ENCODE measurements around the gene LARP1. TPM values are rescaled to one million over a fixed set of nuclear protein-coding genes. Genes with fewer than 3 reads are reported as not detected.

LARP1 gene
- total and polyA plus RNA-seq, 4 donors, result 26.0 to 74.1 (median 32.6) TPM

DNA sequence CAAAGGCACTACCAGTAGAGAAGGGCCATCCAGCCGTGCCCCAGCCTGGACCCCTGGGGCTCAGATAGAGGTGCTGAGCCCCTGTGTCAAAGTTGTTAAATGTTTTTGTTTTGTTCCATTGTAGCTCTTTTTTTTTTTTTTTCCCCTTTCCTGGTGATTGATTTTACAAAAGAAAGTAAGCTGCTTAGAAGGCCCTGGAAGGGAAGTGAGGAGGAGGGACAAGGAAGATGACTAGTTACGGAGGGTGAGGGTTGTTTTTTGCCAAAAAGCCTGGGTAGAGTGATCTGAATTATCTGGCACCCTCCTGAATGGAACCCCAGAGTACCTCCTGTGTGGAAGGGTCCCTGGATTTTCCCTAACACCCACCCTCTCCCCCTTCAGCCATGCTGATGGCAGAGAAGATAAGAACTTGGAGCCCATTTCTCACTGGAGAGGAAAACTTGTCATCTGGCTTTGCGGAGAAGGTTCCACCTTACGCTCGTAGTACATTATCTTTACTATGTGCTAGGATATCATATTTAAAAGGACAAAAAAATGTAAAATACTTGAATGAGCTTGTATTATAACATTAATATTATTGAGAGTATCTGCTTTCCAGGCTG lies 61.8 kb downstream of the LARP1 start:
- no peaks in the 10 kb centered on the region for H3K27me3 ChIP-seq (ENCODE audit: control insufficient read depth in 4 of 4, insufficient read depth in 4 of 4, low read length in 3 of 4)
- H3K9me3 ChIP-seq (ENCODE audit: control insufficient read depth in 4 of 4, low read length in 3 of 4), result no peaks in the 10 kb centered on the region
- H3K4me1 ChIP-seq (ENCODE audit: control insufficient read depth in 4 of 4, insufficient read depth in 4 of 4, low read length in 3 of 4), result peaks cover 3 to 22% (median 14%) of the 10 kb centered on the region in 4 donors
- H3K9ac ChIP-seq (ENCODE audit: low read depth in 1 of 2, low read length in 2 of 2), result no peak overlapping the region
- WGBS, result 87% methylated on average over 5 of the region's 5 CpGs
- no peak for DNase-seq (ENCODE audit: low spot score)
- no peak overlapping the region for H3K4me3 ChIP-seq (ENCODE audit: low read depth in 1 of 3, low read length in 3 of 3)
- TF ChIP-seq JUND (IDR thresholded peaks at IDR 0.05) (no peak), NR2F2 (IDR thresholded peaks at IDR 0.05) (no peak)
- H3K27ac ChIP-seq (ENCODE audit: low read depth in 1 of 2, low read length in 2 of 2), result peak overlapping the region in 1 of 2 donors; percentile 0
- H3K36me3 ChIP-seq (ENCODE audit: control insufficient read depth in 4 of 4, insufficient read depth in 3 of 4, low read depth in 1 of 4, low read length in 3 of 4), result peaks cover 0 to 51% (median 47%) of the 10 kb centered on the region in 4 donors

DNA sequence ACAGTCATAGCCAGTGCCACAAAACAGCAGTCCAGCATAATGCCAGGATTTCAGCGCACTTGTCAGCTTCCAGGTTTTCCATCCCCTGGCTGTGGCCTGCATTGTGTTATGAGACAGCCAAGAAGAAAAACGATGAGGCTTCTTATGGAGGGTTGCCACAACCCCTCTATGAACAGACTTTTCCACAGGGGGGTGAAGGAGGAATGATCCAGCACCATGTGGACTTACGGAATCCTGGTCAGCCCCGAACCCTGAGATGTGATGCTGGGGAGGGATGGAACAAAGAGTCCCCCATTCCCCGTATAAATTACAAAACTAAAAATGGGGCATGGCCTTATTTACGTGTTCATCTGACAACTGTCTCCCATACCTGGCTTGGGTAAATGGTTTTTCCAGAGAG lies 62.6 kb downstream of the LARP1 start:
- 88% methylated on average over 6 of the region's 6 CpGs for WGBS
- H3K9me3 ChIP-seq (ENCODE audit: control insufficient read depth in 4 of 4, low read length in 3 of 4), result no peaks in the 10 kb centered on the region
- TF ChIP-seq, protein P1, sequence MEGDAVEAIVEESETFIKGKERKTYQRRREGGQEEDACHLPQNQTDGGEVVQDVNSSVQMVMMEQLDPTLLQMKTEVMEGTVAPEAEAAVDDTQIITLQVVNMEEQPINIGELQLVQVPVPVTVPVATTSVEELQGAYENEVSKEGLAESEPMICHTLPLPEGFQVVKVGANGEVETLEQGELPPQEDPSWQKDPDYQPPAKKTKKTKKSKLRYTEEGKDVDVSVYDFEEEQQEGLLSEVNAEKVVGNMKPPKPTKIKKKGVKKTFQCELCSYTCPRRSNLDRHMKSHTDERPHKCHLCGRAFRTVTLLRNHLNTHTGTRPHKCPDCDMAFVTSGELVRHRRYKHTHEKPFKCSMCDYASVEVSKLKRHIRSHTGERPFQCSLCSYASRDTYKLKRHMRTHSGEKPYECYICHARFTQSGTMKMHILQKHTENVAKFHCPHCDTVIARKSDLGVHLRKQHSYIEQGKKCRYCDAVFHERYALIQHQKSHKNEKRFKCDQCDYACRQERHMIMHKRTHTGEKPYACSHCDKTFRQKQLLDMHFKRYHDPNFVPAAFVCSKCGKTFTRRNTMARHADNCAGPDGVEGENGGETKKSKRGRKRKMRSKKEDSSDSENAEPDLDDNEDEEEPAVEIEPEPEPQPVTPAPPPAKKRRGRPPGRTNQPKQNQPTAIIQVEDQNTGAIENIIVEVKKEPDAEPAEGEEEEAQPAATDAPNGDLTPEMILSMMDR (IDR thresholded peaks at IDR 0.05; ENCODE audit: low read depth, low read length, missing input control), result no peak
- TF ChIP-seq RAD21 (IDR thresholded peaks at IDR 0.05), result no peak
- no peak for TF ChIP-seq YY1 (IDR thresholded peaks at IDR 0.05)
- no peak for TF ChIP-seq JUND (IDR thresholded peaks at IDR 0.05)
- no peak for TF ChIP-seq SP1 (IDR thresholded peaks at IDR 0.05)
- TF ChIP-seq TAF1 (conservative IDR thresholded peaks at IDR 0.05), result no peak
- TF ChIP-seq EGR1 (IDR thresholded peaks at IDR 0.05; ENCODE audit: low read depth in 2 of 2), result no peak
- no peak for TF ChIP-seq FOXA1 (IDR thresholded peaks at IDR 0.05)
- TF ChIP-seq HNF4A (conservative IDR thresholded peaks at IDR 0.05), result no peak
- no peak for TF ChIP-seq NR2F2 (IDR thresholded peaks at IDR 0.05)
- TF ChIP-seq, protein P2, sequence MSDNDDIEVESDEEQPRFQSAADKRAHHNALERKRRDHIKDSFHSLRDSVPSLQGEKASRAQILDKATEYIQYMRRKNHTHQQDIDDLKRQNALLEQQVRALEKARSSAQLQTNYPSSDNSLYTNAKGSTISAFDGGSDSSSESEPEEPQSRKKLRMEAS (IDR thresholded peaks at IDR 0.05), result no peak
- no peak overlapping the region for H3K27ac ChIP-seq (ENCODE audit: low read depth in 1 of 2, low read length in 2 of 2)
- H3K27me3 ChIP-seq (ENCODE audit: control insufficient read depth in 4 of 4, insufficient read depth in 4 of 4, low read length in 3 of 4), result no peaks in the 10 kb centered on the region
- peaks cover 5 to 22% (median 14%) of the 10 kb centered on the region in 4 donors for H3K4me1 ChIP-seq (ENCODE audit: control insufficient read depth in 4 of 4, insufficient read depth in 4 of 4, low read length in 3 of 4)
- DNase-seq (ENCODE audit: low spot score), result no peak
- peaks cover 0 to 57% (median 49%) of the 10 kb centered on the region in 4 donors for H3K36me3 ChIP-seq (ENCODE audit: control insufficient read depth in 4 of 4, insufficient read depth in 3 of 4, low read depth in 1 of 4, low read length in 3 of 4)
- H3K9ac ChIP-seq (ENCODE audit: low read depth in 1 of 2, low read length in 2 of 2), result no peak overlapping the region
- no peak overlapping the region for H3K4me3 ChIP-seq (ENCODE audit: low read depth in 1 of 3, low read length in 3 of 3)

DNA sequence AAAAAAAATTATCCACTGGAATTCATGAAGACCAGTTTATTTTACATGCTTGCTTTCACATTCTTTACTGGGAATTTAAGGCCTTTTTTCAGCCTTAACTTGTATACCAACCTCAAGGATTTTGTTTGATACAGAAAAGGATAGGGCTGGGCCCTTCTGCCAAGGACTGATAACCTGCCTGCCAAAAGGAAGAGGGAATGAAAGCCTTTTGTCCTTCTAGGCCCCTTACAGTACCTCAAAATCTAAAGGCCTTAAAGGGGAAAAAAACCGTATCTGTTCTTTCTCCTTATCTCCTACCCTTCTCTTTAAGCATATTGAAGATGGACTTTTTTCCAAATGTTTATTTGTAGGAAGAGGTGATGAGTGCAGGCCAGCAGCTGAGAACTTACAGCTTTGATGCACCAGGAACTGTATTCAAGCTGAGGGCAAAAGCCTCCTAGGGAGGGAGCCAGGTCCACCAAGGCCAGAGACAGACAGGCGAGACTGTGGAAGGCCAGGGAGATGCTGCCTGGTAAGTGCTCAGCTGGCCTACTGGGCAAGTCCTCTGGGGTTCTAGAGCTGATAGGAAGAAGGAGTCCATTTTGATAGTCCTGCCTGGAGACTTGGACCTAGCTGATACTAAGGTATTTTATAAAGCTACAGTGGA lies 63.4 kb downstream of the LARP1 start:
- Histone ChIP-seq H3K9ac (ENCODE audit: low read depth in 1 of 2, low read length in 2 of 2) (no peak overlapping the region), H3K27ac (ENCODE audit: low read depth in 1 of 2, low read length in 2 of 2) (no peak overlapping the region), H3K36me3 (ENCODE audit: control insufficient read depth in 4 of 4, insufficient read depth in 3 of 4, low read depth in 1 of 4, low read length in 3 of 4) (peaks cover 0 to 56% (median 46%) of the 10 kb centered on the region in 4 donors), H3K27me3 (ENCODE audit: control insufficient read depth in 4 of 4, insufficient read depth in 4 of 4, low read length in 3 of 4) (no peaks in the 10 kb centered on the region), H3K9me3 (ENCODE audit: control insufficient read depth in 4 of 4, low read length in 3 of 4) (no peaks in the 10 kb centered on the region), H3K4me1 (ENCODE audit: control insufficient read depth in 4 of 4, insufficient read depth in 4 of 4, low read length in 3 of 4) (peaks cover 5 to 20% (median 14%) of the 10 kb centered on the region in 4 donors), H3K4me3 (ENCODE audit: low read depth in 1 of 3, low read length in 3 of 3) (no peak overlapping the region)
- DNase-seq (ENCODE audit: low spot score), result no peak
- WGBS, result 81% methylated on average over 2 of the region's 2 CpGs
- TF ChIP-seq GABPA (IDR thresholded peaks at IDR 0.05 in 1 of 2, conservative IDR thresholded peaks at IDR 0.05 in 1 of 2), result no peak
- no peak for TF ChIP-seq TAF1 (conservative IDR thresholded peaks at IDR 0.05)
- TF ChIP-seq, protein P3, sequence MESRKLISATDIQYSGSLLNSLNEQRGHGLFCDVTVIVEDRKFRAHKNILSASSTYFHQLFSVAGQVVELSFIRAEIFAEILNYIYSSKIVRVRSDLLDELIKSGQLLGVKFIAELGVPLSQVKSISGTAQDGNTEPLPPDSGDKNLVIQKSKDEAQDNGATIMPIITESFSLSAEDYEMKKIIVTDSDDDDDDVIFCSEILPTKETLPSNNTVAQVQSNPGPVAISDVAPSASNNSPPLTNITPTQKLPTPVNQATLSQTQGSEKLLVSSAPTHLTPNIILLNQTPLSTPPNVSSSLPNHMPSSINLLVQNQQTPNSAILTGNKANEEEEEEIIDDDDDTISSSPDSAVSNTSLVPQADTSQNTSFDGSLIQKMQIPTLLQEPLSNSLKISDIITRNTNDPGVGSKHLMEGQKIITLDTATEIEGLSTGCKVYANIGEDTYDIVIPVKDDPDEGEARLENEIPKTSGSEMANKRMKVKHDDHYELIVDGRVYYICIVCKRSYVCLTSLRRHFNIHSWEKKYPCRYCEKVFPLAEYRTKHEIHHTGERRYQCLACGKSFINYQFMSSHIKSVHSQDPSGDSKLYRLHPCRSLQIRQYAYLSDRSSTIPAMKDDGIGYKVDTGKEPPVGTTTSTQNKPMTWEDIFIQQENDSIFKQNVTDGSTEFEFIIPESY (IDR thresholded peaks at IDR 0.05), result no peak
- no peak for TF ChIP-seq SP1 (IDR thresholded peaks at IDR 0.05)

Measured in liver (tissue), 9 donors.